GOT3 (cell line): ENCODE data around the gene NUDT15.
"Not testable (repeated sequence)": the region's sequence is repeated elsewhere in the genome, so short reads cannot be mapped to it uniquely, and the experiment has no call there.

ENCODE experiments used
- DNase-seq: peaks from one replicate; lab custom pipeline; 2025; ENCODE audit warnings: mixed read lengths; lab: John Stamatoyannopoulos, UW

The NUDT15 gene

GRCh38 chr13:48043789-48044503 is 6.4 kb downstream of the NUDT15 start:
- DNase-seq = no peak

- no peak for DNase-seq
These were observed 13.0 kb downstream of the NUDT15 start for GRCh38 chr13:48050550-48050949.

DNA sequence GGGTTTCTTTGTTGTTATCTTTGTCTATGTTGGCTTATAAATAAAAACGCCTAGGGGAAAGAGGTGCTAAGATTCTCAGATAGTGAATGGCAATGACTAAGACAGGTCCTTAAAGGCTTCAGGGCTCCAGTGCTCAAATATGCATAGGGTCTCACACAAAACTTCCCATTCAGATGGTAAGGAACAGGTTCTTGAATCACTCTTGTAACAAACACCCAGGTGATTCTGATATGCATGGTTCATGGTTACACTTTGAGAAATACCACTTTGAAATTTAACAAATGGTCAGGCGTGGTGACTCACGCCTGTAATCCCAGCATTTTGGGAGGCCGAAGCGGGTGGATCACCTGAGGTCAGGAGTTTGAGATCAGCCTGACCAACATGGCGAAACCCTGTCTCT is 17.1 kb downstream of the NUDT15 start:
- DNase-seq = no peak

DNA sequence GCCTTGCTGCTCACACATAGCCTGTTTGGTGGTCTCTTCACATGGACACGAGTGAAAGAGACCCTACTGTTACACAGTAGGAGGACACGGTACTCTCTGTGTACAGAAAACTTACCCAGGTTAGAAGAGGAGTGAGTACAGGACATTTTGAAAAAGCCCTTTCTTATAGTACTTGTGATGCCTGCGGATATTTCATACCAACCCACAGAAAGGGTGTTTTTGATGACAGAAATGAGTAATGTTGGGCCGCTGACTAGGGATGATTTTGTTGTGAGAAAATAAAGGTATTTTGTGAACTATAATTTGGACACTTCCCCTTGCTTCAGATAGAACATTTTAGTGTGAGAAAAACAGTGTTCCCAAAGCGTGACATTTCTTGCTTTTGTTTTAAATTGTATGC is 18.2 kb downstream of the NUDT15 start:
- DNase-seq = no peak

DNA sequence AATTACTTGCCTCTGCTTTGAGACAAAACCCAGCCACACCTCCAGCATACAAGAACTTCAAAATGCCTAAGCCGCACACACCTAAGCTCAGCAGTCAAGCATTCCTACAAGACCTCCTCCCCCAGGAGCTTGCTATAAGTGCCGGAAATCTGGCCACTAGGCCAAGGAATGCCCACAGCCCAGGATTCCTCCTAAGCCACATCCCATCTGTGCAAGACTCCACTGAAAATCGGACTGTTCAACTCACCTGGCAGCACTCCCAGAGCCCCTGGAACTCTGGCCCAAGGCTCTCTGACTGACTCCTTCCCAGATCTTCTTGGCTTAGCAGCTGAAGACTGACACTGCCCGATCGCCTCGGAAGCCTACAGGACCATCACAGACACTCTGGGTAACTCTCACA is 21.0 kb downstream of the NUDT15 start:
- DNase-seq = not testable (repeated sequence)

- DNase-seq = not testable (repeated sequence)
These were observed 22.4 kb downstream of the NUDT15 start for GRCh38 chr13:48059951-48060350.

- DNase-seq = no peak
These were observed 28.9 kb downstream of the NUDT15 start for GRCh38 chr13:48066310-48066989.

DNA sequence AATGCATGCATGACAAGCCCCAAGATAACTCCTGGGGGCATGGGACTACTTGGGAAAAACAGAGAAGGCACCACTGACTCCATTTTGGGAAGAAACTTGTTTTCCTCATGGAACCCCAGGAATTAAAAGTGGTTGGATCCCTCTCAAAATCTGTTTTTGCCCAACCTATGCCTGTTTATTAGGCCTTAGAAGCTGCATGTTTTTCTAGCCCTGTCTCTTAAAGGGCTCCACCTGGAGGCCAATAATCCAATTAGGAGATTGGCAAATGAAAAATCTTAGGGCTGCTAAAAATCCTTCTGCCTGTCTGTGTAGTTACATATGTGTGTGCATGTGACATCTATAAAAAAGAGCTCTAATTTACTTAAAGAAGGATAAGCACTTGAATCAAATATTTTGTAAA is 30.5 kb downstream of the NUDT15 start:
- no peak for DNase-seq

GRCh38 chr13:48068952-48069351 is 31.4 kb downstream of the NUDT15 start:
- DNase-seq = no peak

DNA sequence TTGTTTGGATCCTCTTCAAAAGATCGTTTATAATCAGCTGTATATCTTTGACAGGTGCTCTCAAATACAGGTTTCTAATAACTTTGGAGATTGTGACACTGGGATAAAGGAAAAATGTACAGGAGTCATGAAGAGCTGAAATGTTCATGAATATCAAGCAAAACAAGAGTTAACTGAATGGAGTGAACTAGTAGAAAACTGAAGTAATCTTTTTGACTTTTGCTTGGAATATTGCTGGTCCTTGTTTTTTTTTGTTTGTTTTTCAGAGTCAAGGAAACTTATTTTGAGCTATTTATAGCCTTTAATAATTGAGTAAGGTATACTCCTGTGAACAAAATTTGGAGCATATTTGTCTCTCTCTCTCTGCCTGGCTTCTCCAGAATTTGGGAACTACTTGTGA is 32.0 kb downstream of the NUDT15 start:
- no peak for DNase-seq

DNA sequence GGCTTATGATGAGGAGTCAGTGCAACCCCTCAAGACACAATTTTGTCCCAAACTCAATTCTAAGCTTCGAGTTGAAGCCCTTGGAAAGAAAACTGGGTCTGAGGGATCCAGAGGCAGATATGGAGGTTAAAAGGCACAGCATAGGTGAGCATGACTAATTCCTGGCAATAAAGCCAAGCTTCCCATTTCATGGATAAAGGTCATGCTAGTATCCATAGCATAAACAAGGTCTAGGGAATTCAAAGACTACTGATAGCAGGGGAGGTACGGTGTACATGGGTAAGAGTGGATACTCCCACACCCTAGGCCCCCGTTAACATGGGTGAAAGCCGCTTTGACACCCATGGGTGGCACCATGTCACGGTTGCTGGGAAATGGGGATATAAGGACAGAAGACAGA is 33.4 kb downstream of the NUDT15 start:
- no peak for DNase-seq

DNA sequence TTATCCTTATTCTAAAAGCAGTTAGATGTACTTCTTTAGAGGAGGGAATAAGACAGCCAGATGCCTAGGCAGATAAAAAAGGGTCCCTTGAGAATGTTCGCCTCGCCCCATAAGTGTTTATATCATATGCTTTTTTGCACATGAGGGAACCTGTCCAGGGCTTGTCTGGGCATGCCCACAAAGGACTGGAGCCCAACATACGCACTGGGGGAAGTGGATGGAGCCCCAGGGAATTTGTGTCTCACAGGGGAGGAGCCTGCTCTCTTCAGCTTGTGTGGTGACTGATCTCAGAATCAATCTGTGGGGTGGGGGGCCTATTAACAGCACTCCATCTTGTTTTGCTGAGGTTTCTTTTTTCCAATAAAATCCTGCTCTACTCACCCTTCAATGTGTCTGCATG is 34.8 kb downstream of the NUDT15 start:
- no peak for DNase-seq

GRCh38 chr13:48072787-48073186 is 35.3 kb downstream of the NUDT15 start:
- DNase-seq = no peak

DNA sequence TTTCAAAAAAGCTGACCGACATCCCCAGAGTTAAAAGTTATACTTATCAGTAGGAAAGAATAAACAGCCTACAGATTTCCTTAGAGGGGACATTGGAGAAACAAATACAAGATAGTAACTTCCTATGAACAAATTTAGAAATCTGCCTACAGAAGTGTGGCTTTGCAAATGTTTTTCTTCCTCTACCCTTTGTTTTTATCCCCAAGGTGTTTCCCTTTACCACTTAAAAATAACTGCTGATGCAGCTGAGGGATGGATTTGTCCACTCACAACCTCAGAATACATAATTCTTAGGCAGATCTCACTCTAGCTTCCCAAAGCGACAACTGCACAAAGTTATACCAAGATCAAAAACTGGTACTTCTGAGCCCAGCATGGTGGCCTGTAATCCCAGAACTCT is 36.5 kb downstream of the NUDT15 start:
- DNase-seq = no peak

DNA sequence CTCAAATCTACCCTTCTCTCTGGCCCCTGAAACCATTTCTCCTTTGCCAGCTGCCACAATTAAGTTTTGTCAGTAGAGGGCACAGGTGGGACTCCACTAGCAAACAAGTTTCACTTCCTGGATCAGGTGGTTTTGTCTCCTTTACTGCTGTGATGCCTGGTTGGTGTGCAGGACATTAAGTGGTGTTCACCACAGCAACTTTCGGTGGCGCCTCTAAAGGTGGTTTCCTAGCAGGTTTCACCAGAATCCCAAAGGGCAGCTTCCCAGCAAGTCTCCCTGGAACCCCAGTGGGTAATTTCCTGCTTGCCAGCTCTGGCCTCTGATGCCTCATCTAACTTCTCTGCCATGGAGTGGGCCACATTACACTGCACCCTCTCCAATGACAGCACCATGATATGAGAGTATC is 40.7 kb downstream of the NUDT15 start:
- DNase-seq = no peak

- no peak for DNase-seq
These were observed 44.2 kb downstream of the NUDT15 start for GRCh38 chr13:48081739-48082138.

DNA sequence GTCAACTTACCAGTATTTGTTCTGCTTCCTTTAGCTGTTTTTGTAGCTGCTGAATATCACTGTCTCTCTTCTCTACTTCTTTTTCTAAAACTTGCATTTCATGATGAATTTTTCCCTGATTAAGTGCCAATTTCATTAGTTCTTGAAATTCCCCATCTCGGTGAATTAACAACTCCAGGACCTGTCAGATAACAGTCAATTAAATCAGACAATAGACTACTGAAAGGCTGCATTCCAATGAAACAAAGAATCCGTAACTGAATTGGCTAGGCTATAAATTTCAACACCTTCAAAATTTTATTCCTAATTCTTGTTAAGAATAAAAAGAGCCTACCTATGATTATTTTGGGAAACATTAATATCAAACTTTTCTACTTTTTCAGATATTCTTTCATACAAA is 48.7 kb downstream of the NUDT15 start:
- DNase-seq = no peak

DNA sequence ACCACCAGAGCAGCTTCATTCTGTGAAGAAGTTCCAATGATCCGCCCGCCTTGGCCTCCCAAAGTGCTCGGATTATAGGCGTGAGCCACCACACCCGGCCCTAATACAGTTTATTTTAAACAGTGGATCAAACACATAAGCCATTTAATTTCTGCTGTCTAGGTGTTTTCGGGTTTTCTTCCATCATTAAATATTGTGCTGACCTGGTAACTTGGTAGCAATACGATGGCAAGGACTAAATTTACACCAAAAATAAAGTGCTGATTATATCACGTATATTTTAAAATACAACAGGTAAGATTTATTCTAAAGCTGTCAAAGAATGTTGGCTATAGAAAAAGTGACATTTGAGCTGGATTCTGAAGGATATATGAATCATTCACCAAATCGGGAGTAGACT is 56.1 kb downstream of the NUDT15 start:
- DNase-seq = no peak

GRCh38 chr13:48094404-48094780 is 56.9 kb downstream of the NUDT15 start:
- no peak for DNase-seq

DNA sequence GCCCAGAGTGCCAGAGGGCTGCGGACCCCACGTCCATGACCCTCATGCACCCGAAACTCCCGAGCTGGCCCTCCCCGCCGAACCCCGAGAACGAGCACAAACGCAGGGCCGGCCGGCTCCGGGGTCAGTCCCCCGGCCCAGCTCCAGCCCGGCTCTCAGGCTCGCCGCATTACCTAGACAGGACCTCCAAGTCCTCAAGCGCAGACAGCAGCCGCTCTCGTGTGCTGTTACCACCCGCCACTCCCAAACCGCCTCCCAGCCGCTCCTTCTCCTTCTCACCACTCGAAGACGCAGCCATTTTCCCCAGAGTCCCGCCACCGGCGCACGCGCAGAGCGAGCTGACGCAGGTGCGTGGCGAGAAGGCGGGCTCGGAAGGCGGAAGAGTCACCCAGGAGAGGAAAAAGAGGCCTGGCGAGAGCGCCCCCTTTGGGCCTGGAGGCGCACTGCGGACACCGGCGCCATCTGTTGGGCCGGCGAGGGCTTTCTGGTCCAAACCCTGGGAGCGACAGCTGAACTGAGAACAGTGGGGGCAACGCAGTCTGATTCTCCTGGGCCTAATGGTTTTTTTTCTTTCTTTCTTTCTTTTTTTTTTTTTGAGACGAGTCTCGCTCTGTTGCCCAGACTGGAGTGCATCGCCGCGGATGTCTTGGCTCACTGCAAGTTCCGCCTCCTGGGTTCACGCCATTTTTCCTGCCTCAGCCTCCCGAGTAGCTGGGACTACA is 57.4 kb downstream of the NUDT15 start, which contains the start of gene MED4:
Gene MED4, minus strand, starts transcription at position 324 of the 722 bp plus-strand sequence. Its CDS starts 26 bp downstream, at position 298.
- DNase-seq = peak; percentile 87

- no peak for DNase-seq
These were observed 59.1 kb downstream of the NUDT15 start for GRCh38 chr13:48096670-48097069.
